K562 (cell line): ENCODE results near the gene EPN2. TPM values are rescaled to one million over a fixed set of nuclear protein-coding genes. Genes with fewer than 3 reads are reported as not detected.

ENCODE experiments used
- ATAC-seq: fragments of 200-7000 bp; cut with Tn5 transposase; 3 replicates; pipeline ENCODE4 v1.9.1; 2020; ENCODE audit warnings: moderate library complexity
- BruUV-seq: library from RNA; stranded (reverse); fragments of 400-500 nt; replicated peaks from 2 replicates; lab custom pipeline; 2021; lab: Mats Ljungman, UMichigan
- CTCF ChIA-PET: fragments of 300-600 bp; formaldehyde crosslinking; extraction: SDS; loops from one replicate; lab custom pipeline; 2021; ENCODE audit warnings: low intra/inter-chr PET ratio; lab: Yijun Ruan, JAX
- POLR2A ChIA-PET: fragments of 300-600, 350-650 bp; sonication (Branson Sonifier 250); formaldehyde crosslinking; extraction: SDS; loops from one replicate; lab custom pipeline; 2021; ENCODE audit warnings: antibody characterized with exemption, inconsistent platforms; lab: Yijun Ruan, JAX
- DNase-seq, 4 experiments: peaks; one replicate each; pipeline versions ENCODE4 v3.0.0 to v3.0.0-alpha.2; 2011 to 2018; ENCODE audit warnings: low spot score in 3 of 4, mixed read lengths in 3 of 4; ENCODE audit errors: extremely low read depth in 1 of 4
- FAIRE-seq: peaks from 2 replicates; lab custom pipeline; 2011; peaks lifted over from hg19 to GRCh38; lab: Jason Lieb, UNC
- H2AFZ ChIP-seq: 2 replicates; pipeline ENCODE4 v1.6.0; 2011; ENCODE audit warnings: low read depth, low read length, control low read depth, inconsistent platforms
- H3K27ac ChIP-seq: fragments of 200-600 bp; 3 replicates; pipeline ENCODE4 v1.8.0; 2011; ENCODE audit warnings: low read depth, mild to moderate bottlenecking, control low read depth, inconsistent platforms, low read length, moderate library complexity, mixed read lengths; ENCODE audit errors: extremely low read depth
- H3K27me3 ChIP-seq, 2 experiments: fragments of 300-600 bp in 1 of 2; 2 replicates in 1 of 2; 3 replicates in 1 of 2; pipeline versions ENCODE4 v1.6.0 to v1.8.0; 2011; ENCODE audit warnings: inconsistent platforms in 2 of 2, low read length in 2 of 2, mild to moderate bottlenecking in 1 of 2, mixed read lengths in 1 of 2, moderate library complexity in 1 of 2; ENCODE audit not compliant: control insufficient read depth in 2 of 2, insufficient read depth in 2 of 2
- H3K36me3 ChIP-seq: fragments of 300-600 bp; 3 replicates; pipeline ENCODE4 v1.8.0; 2011; ENCODE audit warnings: mild to moderate bottlenecking, low read length, inconsistent platforms; ENCODE audit not compliant: control insufficient read depth, insufficient read depth
- H3K4me1 ChIP-seq, 2 experiments: fragments of 200-600 bp in 1 of 2; replicated peaks in 1 of 2; 2 replicates in 1 of 2; 3 replicates in 1 of 2; pipeline versions ENCODE4 v1.5.1 to v1.8.0; 2011; ENCODE audit warnings: inconsistent platforms in 2 of 2, low read length in 2 of 2, mild to moderate bottlenecking in 1 of 2, mixed read lengths in 1 of 2, moderate library complexity in 1 of 2; ENCODE audit not compliant: control insufficient read depth in 2 of 2, insufficient read depth in 2 of 2
- H3K4me2 ChIP-seq: 2 replicates; pipeline ENCODE4 v1.6.1; 2011; ENCODE audit warnings: low read length, control low read depth, inconsistent platforms, mixed read lengths; ENCODE audit not compliant: insufficient read depth
- H3K4me3 ChIP-seq: fragments of 200-600 bp; sonication (generic), shearing (Covaris generic); 2 replicates; pipeline ENCODE4 v1.5.1; 2016; ENCODE audit warnings: control low read depth, inconsistent platforms
- H3K79me2 ChIP-seq: fragments of 200-600 bp; 3 replicates; pipeline ENCODE4 v1.8.0; 2011; ENCODE audit warnings: low read length, inconsistent platforms; ENCODE audit not compliant: control insufficient read depth, insufficient read depth
- H3K9ac ChIP-seq, 2 experiments: 2 replicates each; pipeline versions ENCODE4 v1.6.0 to v1.6.1; 2011; ENCODE audit warnings: low read depth in 2 of 2, low read length in 2 of 2, control low read depth in 1 of 2, inconsistent platforms in 1 of 2, mild to moderate bottlenecking in 1 of 2, mixed read lengths in 1 of 2; ENCODE audit not compliant: insufficient read depth in 1 of 2
- H3K9me1 ChIP-seq: one replicate; pipeline ENCODE4 v1.6.0; 2011; ENCODE audit warnings: inconsistent platforms, mild to moderate bottlenecking, low read length, moderate library complexity; ENCODE audit not compliant: control insufficient read depth, insufficient read depth
- H3K9me3 ChIP-seq: replicated peaks from 2 replicates; pipeline ENCODE4 v1.5.1; 2011; ENCODE audit warnings: low read depth, low read length, inconsistent platforms; ENCODE audit not compliant: control insufficient read depth, insufficient read depth
- H4K20me1 ChIP-seq: replicated peaks from 2 replicates; pipeline ENCODE4 v1.6.1; 2011; ENCODE audit warnings: low read length, inconsistent platforms, mixed read lengths; ENCODE audit not compliant: control insufficient read depth, insufficient read depth
- RFX1 ChIP-seq: fragments of 450-650 bp; IDR thresholded peaks from 2 replicates; pipeline ENCODE4 v1.6.1; 2016; ENCODE audit warnings: mild to moderate bottlenecking, moderate library complexity
- ZNF146 ChIP-seq: IDR thresholded peaks from one replicate; pipeline ENCODE4 v1.6.1; 2018; ENCODE audit warnings: missing compliant biosample characterization; ENCODE audit not compliant: unreplicated experiment
- WGBS: fragments of 100-300 bp; shearing (Covaris generic); methylation state at CpG from one replicate; pipeline ENCODE4 v1.1.6; 2016; ENCODE audit warnings: low coverage, mixed read lengths; ENCODE audit not compliant: insufficient coverage; ENCODE audit errors: missing lambda C conversion rate; 5-methylcytosine and 5-hydroxymethylcytosine counted together
- in situ Hi-C: fragments of 300-500 bp; cut with MboI; formaldehyde crosslinking; loops from 4 replicates; pipeline ENCODE4 v1.15.0; 2018; ENCODE audit warnings: inconsistent platforms, mixed read lengths
- intact Hi-C: fragments of 100-400 bp; cut with micrococcal nuclease; formaldehyde crosslinking; loops from 2 replicates; pipeline ENCODE4 v1.14.2; 2022
- polyA plus RNA-seq, 8 experiments: library from polyadenylated mRNA; depleted of rRNA in 4 of 8; stranded (reverse) in 5 of 8; unstranded in 3 of 8; fragments of >200 nt; fragmentation: Nextera tagmentation in 2 of 8; fragmentation: Illumina TruSeq in 1 of 8; extraction: Ambion mirVana in 2 of 8; extraction: Trizol in 1 of 8; gene quantifications; 2 replicates each; pipeline versions ENCODE4 v1.2.1 to v1.2.3, GENCODE V29; 2011 to 2014; ENCODE audit warnings: inconsistent platforms in 1 of 8, missing spikeins in 1 of 8
- total RNA-seq, 7 experiments: library from RNA; depleted of rRNA in 6 of 7; stranded (reverse); fragments of >200 nt in 6 of 7; fragmentation: Illumina TruSeq in 2 of 7; extraction: Trizol in 2 of 7; gene quantifications; 2 replicates each; pipeline versions ENCODE4 v1.2.1 to v1.2.3, GENCODE V29; 2011 to 2021; ENCODE audit warnings: low replicate concordance in 1 of 7
- TF ChIP-seq, protein P1 (sequence below): fragments of 450-650 bp; formaldehyde crosslinking; IDR thresholded peaks from 2 replicates; pipeline ENCODE4 v1.4.0; 2022; ENCODE audit warnings: missing genetic modification characterization

Gene EPN2
- total and polyA plus RNA-seq, 9 of the 15 experiments (the other 6 are each of a cell fraction or from before 2014, with no cell fraction given): 1.0 to 12.9 (median 8.9) TPM

DNA sequence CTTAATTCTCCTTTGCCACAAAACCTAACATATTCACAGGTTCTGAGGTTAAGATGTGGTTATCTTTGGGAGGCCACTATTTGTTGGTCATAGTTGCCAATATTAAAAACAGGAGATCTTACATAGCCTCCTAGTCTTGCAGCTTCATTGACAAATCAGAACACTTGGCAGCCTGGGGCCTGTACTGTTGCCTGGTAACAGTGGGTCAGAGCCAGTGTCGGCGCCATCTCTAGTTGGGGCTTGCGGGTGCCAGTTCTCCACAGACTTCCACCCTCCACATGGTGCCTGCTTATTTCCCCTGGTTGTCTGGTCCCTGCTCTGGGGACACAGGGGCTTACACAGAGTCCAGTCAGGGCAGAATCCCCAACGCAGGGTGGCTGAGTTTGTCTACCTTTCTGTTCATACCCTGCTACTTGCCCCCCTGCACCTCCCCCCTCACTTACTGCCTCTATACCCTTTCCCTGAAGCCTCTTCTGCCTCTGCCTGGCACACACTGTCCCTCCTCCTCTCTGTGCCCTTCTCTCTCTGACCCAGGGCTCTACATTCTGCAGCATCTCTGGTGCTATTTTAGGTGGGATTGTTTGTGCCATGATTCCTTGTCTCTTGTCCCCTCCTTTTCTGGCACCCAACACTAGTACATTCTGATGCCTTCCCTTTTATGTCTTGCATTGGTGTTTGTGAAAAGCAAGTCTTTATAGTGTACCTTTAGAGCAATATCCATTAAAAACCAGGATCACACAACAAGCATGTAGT, 13.4 kb downstream of the EPN2 start:
- ChIA-PET POLR2A (interaction anchor here (3.6 kb wide), 1 partner anchor 12 kb away, joined by 16 read pairs; no protein-coding TSS in a partner anchor), CTCF (no interaction called here)
- Histone ChIP-seq H3K9me3 (no peaks in the 10 kb centered on the region), H3K27ac (no peak overlapping the region), H3K4me2 (no peak overlapping the region), H4K20me1 (peaks cover 15% of the 10 kb centered on the region; the same call in 1 of the 2 replicates), H3K9ac (no peak overlapping the region), H3K9me1 (peaks cover 2% of the 10 kb centered on the region), H3K27me3 (no peaks in the 10 kb centered on the region), H3K4me3 (no peak overlapping the region), H2AFZ (no peak overlapping the region), H3K79me2 (peaks cover 21% of the 10 kb centered on the region), H3K36me3 (0 out of 3 replicates have a peak, but pooled peaks cover 4% of the 10 kb centered on the region), H3K4me1 (peaks cover 12 to 30% of the 10 kb centered on the region in 2 experiments; a peak in 4 of 5 replicates)
- BruUV-seq: no TSS peak
- 81% methylated on average over 4 of the region's 4 CpGs for WGBS
- in situ Hi-C loops (no loop called here), intact Hi-C loops (no loop called here)
- no peak for DNase-seq
- no peak for FAIRE-seq
- ATAC-seq: no peak
- TF ChIP-seq, protein P1, sequence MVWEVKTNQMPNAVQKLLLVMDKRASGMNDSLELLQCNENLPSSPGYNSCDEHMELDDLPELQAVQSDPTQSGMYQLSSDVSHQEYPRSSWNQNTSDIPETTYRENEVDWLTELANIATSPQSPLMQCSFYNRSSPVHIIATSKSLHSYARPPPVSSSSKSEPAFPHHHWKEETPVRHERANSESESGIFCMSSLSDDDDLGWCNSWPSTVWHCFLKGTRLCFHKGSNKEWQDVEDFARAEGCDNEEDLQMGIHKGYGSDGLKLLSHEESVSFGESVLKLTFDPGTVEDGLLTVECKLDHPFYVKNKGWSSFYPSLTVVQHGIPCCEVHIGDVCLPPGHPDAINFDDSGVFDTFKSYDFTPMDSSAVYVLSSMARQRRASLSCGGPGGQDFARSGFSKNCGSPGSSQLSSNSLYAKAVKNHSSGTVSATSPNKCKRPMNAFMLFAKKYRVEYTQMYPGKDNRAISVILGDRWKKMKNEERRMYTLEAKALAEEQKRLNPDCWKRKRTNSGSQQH (CRISPR knock-in tag): no peak

DNA sequence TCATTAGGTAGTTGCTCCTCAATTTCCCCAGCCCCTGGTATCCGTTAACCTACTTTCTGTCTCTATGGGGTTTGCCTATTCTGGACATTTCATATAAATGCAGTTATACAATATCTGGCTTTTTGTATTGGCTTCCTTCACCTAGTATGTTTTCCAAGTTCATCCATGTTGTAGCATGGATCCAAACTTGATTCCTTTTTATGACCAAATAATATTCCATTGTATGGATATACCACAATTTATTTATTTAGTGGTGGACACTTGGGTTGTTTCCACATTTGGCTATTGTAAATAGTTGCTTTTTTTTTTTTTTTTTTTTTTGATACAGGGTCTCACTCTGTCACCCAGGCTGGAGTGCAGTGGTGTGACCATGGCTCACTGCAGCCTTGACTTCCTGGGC, 15.9 kb downstream of the EPN2 start:
- ATAC-seq (no peak), DNase-seq (no peak), FAIRE-seq (no peak)
- Histone ChIP-seq H3K9ac (no peak overlapping the region), H3K9me3 (no peaks in the 10 kb centered on the region), H3K36me3 (0 out of 3 replicates have a peak, but pooled peaks cover 4% of the 10 kb centered on the region), H3K4me3 (no peak overlapping the region), H3K27ac (no peak overlapping the region), H3K4me2 (no peak overlapping the region), H3K79me2 (peaks cover 21% of the 10 kb centered on the region), H3K4me1 (peaks cover 4 to 19% of the 10 kb centered on the region in 2 experiments; a peak in 4 of 5 replicates), H3K27me3 (no peaks in the 10 kb centered on the region), H3K9me1 (peaks cover 2% of the 10 kb centered on the region), H2AFZ (no peak overlapping the region), H4K20me1 (peaks cover 11% of the 10 kb centered on the region; the same call in 1 of the 2 replicates)
- WGBS: 100% methylated on average over 1 of the region's 1 CpG
- in situ Hi-C loops: no loop called here
- CTCF ChIA-PET: no interaction called here
- POLR2A ChIA-PET: no interaction called here
- no TSS peak for BruUV-seq
- peak; percentile 50 for TF ChIP-seq ZNF146 (CRISPR knock-in tag)
- no peak for TF ChIP-seq RFX1
- intact Hi-C loops: no loop called here
